GM12865 (cell line): Measurements from ENCODE around the gene SPINK7.
A peak's percentile ranks its signal among the peaks of the same experiment; 100 is the strongest.
"Not testable (repeated sequence)": the region's sequence is repeated elsewhere in the genome, so short reads cannot be mapped to it uniquely, and the experiment has no call there.

ENCODE experiments used
- DNase-seq: peaks from one replicate; pipeline ENCODE4 v3.0.0; 2010; ENCODE audit warnings: low read depth
- H3K4me3 ChIP-seq: 2 replicates; pipeline ENCODE4 v1.5.1; 2011; ENCODE audit warnings: mild to moderate bottlenecking, low read depth, low read length, control low read depth
- TF ChIP-seq, protein P1 (sequence below): IDR thresholded peaks from 2 replicates; pipeline ENCODE4 v1.5.1; 2011; ENCODE audit warnings: low read length, control low read depth, low read depth, inconsistent platforms; ENCODE audit not compliant: insufficient read depth; ENCODE audit errors: missing control alignments

Gene SPINK7

DNA sequence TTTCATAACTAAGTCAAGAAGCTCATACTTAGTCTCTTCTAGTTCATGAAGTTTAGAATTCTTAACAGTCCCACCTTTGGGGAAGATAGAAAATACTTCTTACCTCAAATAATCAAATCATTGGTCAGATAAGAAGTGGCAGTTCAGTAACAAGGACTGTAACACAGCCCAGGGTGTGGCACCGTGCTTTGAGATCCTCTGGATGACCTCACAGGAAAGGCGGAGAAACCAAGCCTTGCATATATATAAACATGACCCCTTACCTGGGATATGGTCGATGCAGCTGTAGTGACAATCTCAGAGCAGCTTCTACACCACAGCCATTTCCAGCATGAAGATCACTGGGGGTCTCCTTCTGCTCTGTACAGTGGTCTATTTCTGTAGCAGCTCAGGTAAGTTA lies at the start of gene SPINK7:
Gene SPINK7 (plus strand): TSS at position 271 of the 400 bp plus-strand sequence. CDS start 61 bp downstream, at position 332.
- TF ChIP-seq, protein P1, sequence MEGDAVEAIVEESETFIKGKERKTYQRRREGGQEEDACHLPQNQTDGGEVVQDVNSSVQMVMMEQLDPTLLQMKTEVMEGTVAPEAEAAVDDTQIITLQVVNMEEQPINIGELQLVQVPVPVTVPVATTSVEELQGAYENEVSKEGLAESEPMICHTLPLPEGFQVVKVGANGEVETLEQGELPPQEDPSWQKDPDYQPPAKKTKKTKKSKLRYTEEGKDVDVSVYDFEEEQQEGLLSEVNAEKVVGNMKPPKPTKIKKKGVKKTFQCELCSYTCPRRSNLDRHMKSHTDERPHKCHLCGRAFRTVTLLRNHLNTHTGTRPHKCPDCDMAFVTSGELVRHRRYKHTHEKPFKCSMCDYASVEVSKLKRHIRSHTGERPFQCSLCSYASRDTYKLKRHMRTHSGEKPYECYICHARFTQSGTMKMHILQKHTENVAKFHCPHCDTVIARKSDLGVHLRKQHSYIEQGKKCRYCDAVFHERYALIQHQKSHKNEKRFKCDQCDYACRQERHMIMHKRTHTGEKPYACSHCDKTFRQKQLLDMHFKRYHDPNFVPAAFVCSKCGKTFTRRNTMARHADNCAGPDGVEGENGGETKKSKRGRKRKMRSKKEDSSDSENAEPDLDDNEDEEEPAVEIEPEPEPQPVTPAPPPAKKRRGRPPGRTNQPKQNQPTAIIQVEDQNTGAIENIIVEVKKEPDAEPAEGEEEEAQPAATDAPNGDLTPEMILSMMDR: no peak
- no peak within 1 kb of the TSS for H3K4me3 ChIP-seq
- no peak for DNase-seq

DNA sequence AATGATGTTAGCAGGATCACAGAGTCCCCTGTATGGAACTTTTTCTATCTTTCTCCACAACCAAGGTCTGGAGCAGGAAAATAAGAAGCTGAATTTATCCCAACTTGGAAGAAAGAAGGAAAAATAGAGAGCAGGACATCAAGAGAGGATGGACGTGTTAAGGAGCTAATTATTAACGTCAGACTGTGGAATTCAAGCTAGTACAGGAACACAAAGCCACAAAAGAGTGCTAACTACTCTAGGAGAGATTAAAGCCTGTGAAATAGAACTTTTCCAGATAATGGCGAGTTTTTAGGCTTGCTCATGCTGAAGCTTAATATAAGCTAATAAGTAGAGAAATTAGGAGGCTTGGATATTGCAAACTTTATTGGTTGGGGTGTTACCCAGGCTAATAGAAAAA lies 44.3 kb upstream of the SPINK7 start:
- TF ChIP-seq, protein P1: no peak
- no peak for DNase-seq

DNA sequence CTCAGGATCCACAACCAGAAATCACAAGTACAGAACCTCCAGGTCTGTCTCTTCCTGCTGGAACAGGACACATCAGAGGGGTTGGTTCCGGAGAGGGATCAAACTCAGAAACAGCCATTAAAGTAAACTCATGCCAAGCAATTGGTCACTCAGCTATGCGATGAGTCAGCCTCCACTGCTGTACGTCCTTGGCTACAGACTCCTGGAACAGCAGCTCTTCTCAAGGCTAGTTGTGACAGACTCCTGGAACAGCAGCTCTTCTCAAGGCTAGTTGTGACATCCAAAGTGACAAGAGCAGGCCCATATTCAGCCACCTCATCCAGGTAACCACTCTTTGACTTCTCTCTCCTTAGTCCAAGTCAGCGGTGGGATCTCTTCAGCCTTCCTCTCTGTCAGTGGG lies 43.7 kb upstream of the SPINK7 start, which contains the start of gene SPINK13:
Gene SPINK13 (plus strand): TSS at position 229 of the 400 bp plus-strand sequence. CDS start 1,279 bp downstream, outside the sequence.
- H3K4me3 ChIP-seq: no peak within 1 kb of the TSS
- no peak for DNase-seq
- TF ChIP-seq, protein P1: no peak

More for the DNA sequence above, 44.3 kb upstream of the SPINK7 start:
- no peak overlapping the region for H3K4me3 ChIP-seq

DNA sequence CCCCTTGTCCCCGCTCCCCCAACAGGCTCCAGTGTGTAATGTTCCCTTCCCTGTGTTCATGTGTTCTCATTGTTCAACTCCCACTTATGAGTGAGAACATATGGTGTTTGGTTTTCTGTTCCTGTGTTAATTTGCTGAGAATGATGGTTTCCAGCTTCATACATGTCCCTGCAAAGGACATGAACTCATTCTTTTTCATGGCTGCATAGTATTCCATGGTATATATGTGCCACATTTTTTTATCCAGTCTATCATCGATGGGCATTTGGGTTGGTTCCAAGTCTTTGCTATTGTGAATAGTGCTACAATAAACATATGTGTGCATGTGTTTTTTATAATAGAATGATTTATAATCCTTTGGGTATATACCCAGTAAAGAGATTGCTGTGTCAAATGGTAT lies 37.1 kb upstream of the SPINK7 start:
- not testable (repeated sequence) for DNase-seq, H3K4me3 ChIP-seq

DNA sequence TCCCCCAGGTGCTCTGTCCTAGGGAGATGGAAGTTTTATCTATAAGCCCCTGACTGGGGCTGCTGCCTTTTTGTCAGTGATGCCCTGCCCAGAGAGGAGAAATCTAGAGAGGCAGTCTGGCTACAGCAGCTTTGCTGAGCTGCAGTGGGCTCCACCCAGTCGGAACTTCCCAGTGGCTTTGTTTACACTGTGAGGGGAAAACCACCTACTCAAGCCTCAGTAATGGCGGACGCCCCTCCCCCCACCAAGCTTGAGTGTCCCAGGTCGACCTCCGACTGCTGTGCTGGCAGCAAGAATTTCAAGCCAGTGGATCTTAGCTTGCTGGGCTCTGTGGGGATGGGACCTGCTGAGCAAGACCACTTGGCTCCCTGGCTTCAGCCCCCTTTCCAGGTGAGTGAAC lies 31.3 kb upstream of the SPINK7 start:
- not testable (repeated sequence) for H3K4me3 ChIP-seq
- DNase-seq: peak; percentile 38

DNA sequence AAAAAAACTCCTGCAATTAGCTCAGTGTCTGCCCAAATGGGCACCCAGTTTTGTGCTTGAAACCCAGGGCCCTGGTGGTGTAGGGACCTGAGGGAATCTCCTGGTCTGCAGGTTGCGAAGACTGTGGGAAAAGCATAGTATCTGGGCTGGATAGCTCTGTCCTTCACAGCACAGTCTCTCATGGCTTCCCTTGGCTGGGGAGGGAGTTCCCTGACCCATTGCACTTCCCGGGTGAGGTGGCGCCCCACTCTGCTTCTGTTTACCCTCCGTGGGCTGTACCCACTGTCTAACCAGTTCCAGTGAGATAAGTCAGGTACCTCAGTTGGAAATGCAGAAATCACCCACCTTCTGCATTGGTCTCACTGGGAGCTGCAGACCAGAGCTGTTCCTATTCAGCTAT lies 30.9 kb upstream of the SPINK7 start:
- DNase-seq: peak; percentile 11
- H3K4me3 ChIP-seq: not testable (repeated sequence)

DNA sequence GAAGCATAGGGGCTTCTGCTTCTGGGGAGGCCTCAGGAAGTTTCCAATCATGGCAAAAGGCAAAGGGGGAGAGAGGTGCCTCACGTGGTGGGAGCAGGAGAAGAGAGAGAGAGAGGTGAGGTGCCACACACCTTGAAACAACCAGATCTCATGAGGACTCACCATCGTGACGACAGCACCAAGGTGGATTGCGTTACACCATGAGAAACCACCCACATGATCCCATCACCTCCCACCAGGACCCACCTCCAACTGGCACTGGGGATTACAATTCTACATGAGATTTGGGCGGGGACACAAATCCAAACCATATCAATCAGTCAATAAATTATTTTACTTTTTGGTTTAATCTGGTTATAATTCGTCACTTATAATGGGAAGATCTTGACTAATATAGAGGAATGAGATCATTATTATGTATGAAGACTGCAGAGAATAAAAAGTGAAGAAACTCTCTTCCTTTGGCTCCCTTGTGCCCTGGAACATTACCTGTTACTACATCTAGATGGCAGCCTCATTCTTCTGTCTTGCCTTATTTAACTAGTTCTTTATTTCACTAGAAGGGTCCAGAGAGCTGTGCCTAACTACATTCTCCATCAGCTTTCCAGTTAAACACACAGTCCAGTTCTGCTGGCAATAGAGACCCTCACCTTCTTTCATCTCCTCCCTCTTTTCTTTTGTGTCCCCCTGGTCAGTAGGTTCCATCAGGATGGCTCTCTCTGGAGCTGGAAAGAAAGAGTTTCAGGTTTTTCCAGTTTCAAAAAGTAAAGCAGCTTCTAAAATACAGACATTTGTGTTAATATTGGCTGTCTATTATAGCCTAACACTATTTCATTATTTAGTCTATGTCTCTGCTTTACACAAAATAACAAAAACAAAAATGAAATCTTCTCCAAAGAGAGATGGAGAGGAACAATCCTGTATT lies 21.7 kb upstream of the SPINK7 start:
- DNase-seq: peak; percentile 11
- H3K4me3 ChIP-seq: no peak overlapping the region
- TF ChIP-seq, protein P1: peak; percentile 29

DNA sequence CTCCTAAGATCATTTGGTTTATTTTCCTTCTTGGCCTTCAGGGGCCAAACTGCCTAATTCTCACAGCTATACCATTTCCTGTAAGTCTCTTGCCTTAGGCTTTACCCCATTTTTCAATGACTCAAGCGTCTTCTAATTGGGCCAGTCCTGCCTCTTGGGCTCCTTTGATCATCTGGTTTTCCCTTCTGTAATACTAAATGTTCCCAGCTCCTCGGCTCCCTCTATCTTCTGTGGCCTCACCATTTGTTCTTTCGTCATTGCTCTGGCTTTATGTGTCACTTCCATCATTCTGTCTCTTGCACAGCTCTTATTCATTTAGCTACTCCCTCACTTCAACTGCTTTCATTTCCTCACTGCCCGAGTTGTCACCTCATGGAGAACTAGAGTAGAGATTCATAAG lies 14.5 kb upstream of the SPINK7 start:
- TF ChIP-seq, protein P1: no peak
- no peak for DNase-seq
- no peak overlapping the region for H3K4me3 ChIP-seq
